Tibial nerve (tissue), 3 donors: ENCODE results near the gene DRD4.

Experiments used
- CTCF ChIP-seq, 5 experiments: fragments of 200-600 bp in 3 of 5; fragments of 450-650 bp in 2 of 5; sonication (generic) in 3 of 5; IDR thresholded peaks; one replicate each; pipeline ENCODE4 v1.5.1; 2016 to 2019; ENCODE audit warnings: antibody characterized with exemption in 5 of 5, mild to moderate bottlenecking in 3 of 5, moderate library complexity in 2 of 5
- POLR2A ChIP-seq, 2 donors: fragments of 450-650 bp; IDR thresholded peaks; one replicate each; pipeline ENCODE4 v1.6.1; 2017; ENCODE audit warnings: antibody characterized with exemption in 2 of 2, mild to moderate bottlenecking in 2 of 2, moderate library complexity in 2 of 2

- TF ChIP-seq CTCF (IDR thresholded peaks at IDR 0.05) (no peak), POLR2A (IDR thresholded peaks at IDR 0.05) (no peak)
These were observed 20.5 kb upstream of the DRD4 start for GRCh38 chr11:616320-617198.
